Amniotic epithelial cell (primary cell): ENCODE data around the gene ABCA3.

ENCODE experiments used
- DNase-seq: peaks from one replicate; pipeline ENCODE4 v3.0.0-alpha.2; 2010; ENCODE audit warnings: low read depth

The ABCA3 gene

DNA sequence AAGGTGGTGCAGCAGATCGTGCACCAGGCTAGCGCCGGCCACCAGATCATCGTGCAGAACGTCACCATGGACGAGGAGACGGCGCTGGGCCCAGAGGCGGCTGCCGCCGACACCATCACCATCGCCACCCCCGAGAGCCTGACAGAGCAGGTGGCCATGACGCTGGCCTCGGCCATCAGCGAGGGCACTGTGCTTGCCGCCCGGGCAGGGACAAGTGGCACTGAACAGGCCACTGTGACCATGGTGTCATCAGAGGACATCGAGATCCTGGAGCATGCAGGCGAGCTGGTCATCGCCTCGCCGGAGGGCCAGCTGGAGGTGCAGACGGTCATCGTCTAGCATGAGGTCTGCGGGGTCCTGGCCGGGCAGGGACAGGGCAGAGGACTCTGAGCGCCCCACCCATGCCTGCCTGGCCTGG lies 105.3 kb downstream of the ABCA3 start:
- DNase-seq = no peak

DNA sequence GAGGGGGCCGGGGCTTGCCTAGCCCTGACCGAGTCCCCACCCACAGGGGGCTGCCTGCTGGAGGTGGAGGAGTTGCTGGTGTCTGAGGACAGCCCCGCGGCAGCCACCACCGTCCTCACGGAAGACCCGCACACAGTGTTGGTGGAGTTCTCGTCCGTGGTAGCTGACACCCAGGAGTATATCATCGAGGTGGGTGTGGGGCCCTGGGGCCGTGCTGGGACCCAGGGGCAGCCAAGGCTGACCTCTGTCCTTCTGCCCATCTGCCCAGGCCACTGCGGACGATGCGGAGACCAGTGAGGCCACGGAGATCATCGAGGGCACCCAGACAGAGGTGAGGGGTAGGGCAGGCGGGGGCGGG lies 105.7 kb downstream of the ABCA3 start:
- DNase-seq = no peak

GRCh38 chr16:2233872-2234812 lies 106.4 kb downstream of the ABCA3 start:
- DNase-seq = no peak

DNA sequence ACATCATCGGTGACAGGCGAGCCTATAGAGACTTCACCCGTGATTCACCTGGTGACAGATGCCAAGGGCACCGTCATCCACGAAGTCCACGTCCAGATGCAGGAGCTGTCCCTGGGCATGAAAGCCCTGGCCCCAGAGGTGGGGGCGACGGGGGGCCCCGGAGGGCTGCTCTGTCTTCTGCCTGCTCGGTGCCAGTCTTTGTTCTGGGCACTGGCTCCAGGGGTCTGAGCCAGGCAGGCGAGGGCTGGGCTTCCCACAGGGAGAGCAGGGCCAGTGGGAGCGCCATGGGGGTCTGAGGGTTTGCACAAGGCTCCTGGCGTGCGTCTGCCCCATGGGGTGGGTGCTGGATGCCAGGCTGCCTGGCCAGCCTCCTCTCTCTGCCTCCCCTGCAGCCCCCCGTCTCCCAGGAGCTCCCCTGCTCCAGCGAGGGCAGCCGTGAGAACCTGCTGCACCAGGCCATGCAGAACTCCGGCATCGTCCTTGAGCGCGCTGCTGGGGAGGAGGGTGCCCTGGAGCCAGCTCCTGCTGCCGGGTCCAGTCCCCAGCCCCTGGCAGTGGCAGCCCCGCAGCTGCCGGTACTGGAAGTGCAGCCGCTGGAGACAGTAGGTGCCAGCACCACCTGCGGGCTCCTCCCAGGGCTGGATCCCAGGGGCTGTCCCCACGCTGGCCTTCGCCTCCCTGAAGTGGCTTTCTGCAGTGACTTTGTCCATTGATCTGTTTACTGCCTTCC lies 107.3 kb downstream of the ABCA3 start:
- DNase-seq = no peak

GRCh38 chr16:2232094-2232990 lies 108.2 kb downstream of the ABCA3 start:
- no peak for DNase-seq

DNA sequence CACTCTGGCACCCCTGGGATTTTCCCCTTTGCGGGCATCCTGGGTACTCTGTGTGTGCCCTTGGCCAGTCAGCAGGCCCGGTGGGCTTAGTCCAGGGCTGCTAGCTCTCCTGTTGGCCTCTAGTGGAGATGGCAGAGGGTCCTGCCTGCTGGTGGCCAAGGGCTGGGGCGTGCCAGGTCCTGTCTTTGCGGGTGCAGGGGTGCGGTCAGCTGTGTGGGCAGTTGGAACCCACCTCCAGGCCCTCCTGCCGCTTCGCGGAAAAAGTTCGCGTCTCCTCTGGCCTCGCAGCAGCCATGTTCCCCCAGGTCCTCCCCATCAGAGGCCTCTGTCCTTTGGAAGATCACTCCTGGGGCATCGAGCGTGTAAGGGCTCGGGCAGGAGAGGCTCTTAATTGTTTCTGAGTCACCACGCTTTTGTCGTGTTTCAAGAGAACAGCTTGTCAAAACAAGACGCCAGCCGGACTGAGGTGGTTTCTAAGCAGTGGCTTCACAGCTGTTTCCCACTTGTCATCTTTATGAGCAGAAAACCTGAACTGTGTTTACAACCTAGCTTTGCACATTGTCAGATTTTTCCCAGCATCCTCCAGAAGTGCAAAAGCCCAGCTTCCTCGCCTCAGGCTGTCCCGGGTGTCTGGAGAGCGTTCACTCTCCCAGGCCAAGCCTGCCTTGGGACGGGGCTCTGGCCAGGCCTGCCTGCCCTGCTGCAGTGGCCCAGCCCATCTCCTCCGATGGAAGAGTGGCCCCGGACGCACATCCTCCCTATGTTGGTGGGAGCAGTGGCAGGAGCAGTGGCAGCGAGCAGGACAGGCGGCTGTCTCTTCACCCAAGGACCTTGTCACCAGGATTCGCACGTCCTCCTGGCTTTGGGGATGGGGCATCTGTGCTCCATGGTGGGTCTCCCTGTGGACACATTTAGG lies 109.3 kb downstream of the ABCA3 start:
- no peak for DNase-seq

DNA sequence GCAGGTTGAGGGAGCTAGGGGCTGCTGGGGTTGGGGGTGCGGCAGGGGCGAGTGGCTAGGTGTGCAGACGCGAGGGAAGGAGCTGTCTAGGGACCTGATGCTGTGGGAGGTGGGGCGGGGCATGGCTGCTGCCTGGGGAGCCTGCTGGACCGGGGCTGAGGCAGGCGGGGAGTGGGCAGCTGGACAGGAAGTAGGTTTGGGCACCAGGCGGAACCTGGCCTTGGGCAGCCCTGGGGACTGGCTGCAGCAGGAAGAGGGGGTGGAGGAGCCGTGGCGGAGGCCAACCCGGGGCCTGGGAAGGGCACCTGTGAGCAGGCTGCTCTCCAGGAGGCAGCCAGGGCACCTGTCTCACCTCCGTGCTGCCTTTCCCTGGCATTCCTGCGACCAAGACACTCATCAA lies 110.2 kb downstream of the ABCA3 start:
- DNase-seq = no peak

- no peak for DNase-seq
Observed at GRCh38 chr16:2229632-2230250, 110.8 kb downstream of the ABCA3 start.

GRCh38 chr16:2229091-2229490 lies 111.4 kb downstream of the ABCA3 start:
- no peak for DNase-seq

DNA sequence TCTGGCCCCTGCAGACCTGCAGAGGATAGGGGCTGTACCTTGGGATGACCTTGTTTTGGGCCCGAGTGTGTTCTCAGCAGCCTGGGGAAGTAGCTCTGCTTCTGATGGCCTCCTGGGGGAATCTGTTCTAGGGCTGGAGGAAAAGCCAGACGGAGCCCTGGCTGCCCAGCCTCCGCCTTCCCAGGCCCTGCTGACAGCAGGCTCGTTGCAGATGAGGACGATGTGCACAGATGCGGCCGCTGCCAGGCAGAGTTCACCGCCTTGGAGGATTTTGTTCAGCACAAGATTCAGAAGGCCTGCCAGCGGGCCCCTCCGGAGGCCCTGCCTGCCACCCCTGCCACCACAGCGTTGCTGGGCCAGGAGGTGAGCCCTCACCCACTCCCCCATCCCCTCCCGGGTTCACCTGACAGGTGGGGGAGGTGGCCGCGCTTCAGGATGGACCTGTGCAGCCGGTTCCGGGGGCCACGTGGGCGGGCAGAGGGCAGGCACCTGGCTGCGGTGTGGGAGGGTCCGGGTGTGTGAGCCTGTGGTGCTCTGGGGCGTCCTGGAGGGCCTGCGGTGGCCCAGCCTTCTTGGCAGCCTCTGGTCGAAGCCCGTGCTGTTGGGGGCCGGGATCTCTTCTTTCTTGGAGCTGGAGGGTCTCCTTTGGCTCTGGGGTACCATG lies 112.2 kb downstream of the ABCA3 start:
- DNase-seq = no peak

- DNase-seq = no peak
Observed at GRCh38 chr16:2226918-2227317, 113.6 kb downstream of the ABCA3 start.

- no peak for DNase-seq
Observed at GRCh38 chr16:2226245-2226793, 114.2 kb downstream of the ABCA3 start.
